ENCODE results near the gene HSPE1. TPM values are rescaled to one million over a fixed set of nuclear protein-coding genes. Genes with fewer than 3 reads are reported as not detected.

Gene HSPE1
- 139 and 210 TPM in 2 replicates for total RNA-seq

DNA sequence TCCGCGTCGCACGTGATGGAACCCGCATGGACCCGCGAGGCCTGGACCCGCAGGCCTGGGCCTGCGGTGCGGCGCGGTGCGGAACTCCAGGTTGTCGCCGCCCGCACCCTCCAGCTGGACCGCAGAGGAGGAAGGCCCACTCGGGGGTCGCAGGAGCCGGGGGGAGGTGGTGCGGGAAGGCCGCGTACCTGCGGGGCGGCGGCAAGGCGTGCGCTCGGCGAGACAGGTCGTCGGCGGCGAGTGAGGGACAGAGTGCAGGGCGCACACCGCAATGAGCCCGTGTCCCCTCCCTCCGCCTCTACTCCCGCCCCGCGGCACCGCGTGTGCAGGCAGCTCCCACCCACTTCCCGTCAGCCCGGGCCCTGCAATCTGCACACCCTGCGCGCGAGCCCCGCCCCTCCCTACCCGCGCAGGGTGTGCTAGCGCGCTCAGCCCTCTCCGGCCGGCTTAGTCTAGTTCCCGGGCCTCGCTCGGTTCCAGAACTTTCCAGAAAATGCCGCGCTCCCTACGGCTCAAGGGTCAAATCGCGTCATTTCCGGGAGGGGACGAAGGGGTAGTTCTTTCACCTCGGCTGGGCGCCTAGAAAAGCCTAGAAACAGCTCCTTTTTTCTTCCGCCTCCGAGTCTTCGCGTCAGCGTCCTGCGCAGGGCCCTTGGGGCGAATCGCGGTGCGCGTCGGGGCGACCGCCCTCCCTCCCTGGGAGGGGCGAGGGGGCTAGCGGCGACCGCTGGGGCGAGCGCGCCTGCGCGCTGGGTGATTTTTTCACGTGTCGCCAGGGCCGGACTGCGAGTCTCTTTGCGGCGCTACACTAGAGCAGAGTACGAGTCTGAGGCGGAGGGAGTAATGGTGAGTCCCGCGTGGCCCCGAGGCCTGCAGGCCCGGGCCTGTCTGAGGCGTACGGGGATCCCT is at the start of gene HSPE1, which contains the start of gene HSPD1:
TSS of gene HSPE1 (plus strand) at position 786 of the 909 bp plus-strand sequence. CDS start at position 844, 58 bp downstream.
TSS of gene HSPD1 (minus strand) at position 247 of the 909 bp plus-strand sequence. CDS start 992 bp downstream, outside the sequence.

DNA sequence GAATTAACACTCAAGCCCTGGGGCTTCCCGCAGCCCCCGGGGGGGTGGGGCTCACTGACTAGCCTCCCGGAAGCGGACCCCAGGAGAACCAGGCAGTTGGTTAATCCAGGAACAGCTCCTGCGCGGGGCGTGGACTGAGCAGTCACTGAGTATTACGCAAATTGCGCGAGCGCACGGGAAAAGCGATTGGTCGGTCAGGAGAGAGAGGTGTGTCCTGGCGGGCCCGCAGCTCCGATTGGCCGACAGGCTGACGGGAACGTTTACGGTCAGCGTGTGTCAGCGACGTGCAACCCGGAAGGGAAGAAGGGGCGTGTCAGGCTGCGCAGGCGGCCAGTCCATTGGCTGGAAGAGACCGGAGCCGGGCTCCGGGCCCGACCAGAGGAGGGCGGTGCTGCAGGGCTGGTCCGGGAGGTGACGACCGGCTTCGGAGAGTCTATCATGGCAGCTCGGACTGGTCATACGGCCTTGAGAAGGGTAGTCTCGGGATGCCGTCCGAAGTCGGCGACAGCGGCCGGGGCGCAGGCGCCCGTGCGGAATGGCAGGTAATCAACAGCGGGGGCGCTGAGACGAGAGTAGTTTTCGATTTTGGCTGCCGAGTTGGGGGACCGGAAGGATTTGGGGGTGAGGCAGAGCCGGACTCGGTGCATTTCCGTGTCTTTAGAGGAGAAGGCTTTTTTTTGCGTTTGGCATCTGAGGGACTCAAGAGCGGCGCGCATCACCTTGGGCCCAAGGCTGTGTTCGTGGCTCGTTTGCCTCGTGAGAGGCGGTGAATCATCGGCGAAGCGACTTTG is 46.9 kb upstream of the HSPE1 start, which contains the start of gene COQ10B:
TSS of gene COQ10B (plus strand) at position 430 of the 791 bp plus-strand sequence. CDS start at position 439, 9 bp downstream.

DNA sequence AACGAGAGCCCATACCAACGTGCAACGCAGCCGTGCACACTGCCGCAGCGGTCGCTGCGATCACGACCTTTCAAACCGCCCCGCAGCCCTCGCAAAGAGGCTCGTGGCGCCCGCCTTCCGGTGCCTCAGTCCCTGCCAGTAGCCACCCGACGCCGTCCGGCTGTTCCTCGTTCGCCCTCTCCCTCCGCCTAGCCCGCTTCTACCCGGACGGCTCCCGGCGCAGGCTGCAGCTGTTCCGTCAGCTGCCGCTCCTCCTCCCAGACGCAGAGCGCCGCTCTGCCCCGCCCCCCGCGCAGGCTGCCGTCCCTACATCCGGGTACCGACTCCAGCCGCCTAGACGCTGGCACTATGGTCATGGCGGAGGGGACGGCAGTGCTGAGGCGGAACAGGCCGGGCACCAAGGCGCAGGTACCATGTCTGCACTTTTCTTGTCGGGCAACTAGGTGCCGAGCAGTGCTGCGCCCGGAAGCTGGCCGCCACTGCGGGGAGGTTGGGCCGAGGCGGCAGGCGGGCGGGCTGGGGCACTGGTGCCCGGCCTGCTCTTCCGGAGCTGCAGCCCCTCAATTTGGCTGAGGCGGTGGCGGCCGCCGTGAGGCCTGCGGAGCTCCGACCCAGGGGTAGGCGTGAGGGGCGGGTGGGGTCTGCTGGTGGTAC is 15.7 kb downstream of the HSPE1 start, which contains the start of gene MOB4:
TSS of gene MOB4 (plus strand) at position 328 of the 654 bp plus-strand sequence. CDS start at position 349, 21 bp downstream.

Small RNA genes within 50 kb of the gene (small RNA-seq; reads per million reads assigned to genes)
- gene AC020550.1: not detected

Other genes starting within 250 kb of the HSPE1 start
- gene ANKRD44, start 189.6 kb upstream of the HSPE1 start, total RNA-seq: 13.6 and 15.8 TPM in 2 replicates
- 357 and 377 TPM in 2 replicates for gene SF3B1, start 65.4 kb upstream of the HSPE1 start, total RNA-seq
- gene COQ10B, start 46.8 kb upstream of the HSPE1 start, total RNA-seq: 26.7 and 33.0 TPM in 2 replicates
- gene HSPD1, start 539 bp upstream of the HSPE1 start, total RNA-seq: 382 and 398 TPM in 2 replicates
- 41.6 and 54.4 TPM in 2 replicates for gene MOB4, start 15.7 kb downstream of the HSPE1 start, total RNA-seq
- gene RFTN2, start 175.2 kb downstream of the HSPE1 start, total RNA-seq: 6.3 and 6.5 TPM in 2 replicates
- 7.2 and 9.6 TPM in 2 replicates for gene MARS2, start 205.0 kb downstream of the HSPE1 start, total RNA-seq

Measured in thoracic aorta endothelial cell (primary cell).